Astrocyte of the spinal cord (primary cell): Measurements from ENCODE around the gene GLTPD2.

Experiments
- DNase-seq: peaks from one replicate; pipeline ENCODE4 v3.0.0; 2011; ENCODE audit warnings: low read depth, low spot score
- H3K4me3 ChIP-seq: 2 replicates; pipeline ENCODE4 v1.5.1; 2011; ENCODE audit warnings: low read depth, mild to moderate bottlenecking, low read length, moderate library complexity
- CTCF ChIP-seq: IDR thresholded peaks from 2 replicates; pipeline ENCODE4 v1.5.1; 2012; ENCODE audit warnings: low read depth, mild to moderate bottlenecking, low read length, inconsistent platforms
- in situ Hi-C: cut with HindIII; loops from 2 replicates; pipeline ENCODE4 v1.10.0; 2017; ENCODE audit warnings: low sequenced_read_pairs

The GLTPD2 gene

DNA sequence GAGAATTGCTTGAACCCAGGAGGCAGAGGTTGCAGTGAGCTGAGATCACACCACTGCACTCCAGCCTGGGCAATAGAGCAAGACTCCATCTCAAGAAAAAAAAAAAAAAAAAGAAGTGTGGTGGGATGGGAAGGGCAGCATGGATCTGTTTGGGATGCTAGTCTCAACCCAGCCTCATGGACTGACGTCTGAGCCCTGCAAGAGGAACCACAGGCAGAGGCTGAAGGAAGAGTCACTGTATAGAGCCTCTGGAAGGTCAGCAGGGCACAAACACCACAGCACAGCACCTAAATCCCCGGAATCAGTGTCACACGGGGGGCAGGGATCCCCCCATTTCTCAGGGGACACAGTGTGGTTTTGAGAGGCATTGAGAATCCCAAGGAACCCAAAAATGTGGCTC, 38.2 kb upstream of the GLTPD2 start:
- no peak overlapping the region for H3K4me3 ChIP-seq
- no peak for DNase-seq
- in situ Hi-C loops = no loop called here
- no peak for TF ChIP-seq CTCF

GRCh38 chr17:4751932-4752331, 36.8 kb upstream of the GLTPD2 start:
- in situ Hi-C loops = no loop called here
- no peak for DNase-seq
- no peak overlapping the region for H3K4me3 ChIP-seq
- no peak for TF ChIP-seq CTCF

GRCh38 chr17:4753392-4753791, 35.4 kb upstream of the GLTPD2 start:
- in situ Hi-C loops = no loop called here
- no peak for DNase-seq
- no peak for TF ChIP-seq CTCF
- H3K4me3 ChIP-seq = no peak overlapping the region

DNA sequence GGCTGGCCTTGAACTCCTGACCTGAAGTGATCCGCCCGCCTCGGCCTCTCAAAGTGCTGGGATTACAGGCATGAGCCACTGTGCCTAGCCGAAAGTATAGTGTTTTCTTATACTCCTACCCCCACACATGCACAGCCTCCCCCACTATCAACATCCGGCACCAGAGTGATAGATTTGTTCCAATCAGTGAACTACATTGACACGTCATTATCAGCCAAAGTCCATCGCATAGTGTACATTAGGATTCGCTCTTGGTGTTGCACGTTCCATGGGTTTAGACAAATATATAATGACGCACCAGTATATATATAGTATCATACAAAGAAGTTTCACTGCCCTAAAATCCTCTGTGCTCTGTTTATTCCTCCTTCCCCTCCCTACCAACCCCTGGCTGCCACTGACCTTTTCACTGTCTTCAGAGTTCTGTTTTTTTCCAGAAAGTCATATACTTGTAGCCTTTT, 29.0 kb upstream of the GLTPD2 start:
- H3K4me3 ChIP-seq = no peak overlapping the region
- in situ Hi-C loops = no loop called here
- no peak for TF ChIP-seq CTCF
- no peak for DNase-seq

GRCh38 chr17:4764595-4764994, 24.2 kb upstream of the GLTPD2 start:
- no peak overlapping the region for H3K4me3 ChIP-seq
- no peak for DNase-seq
- TF ChIP-seq CTCF = no peak
- in situ Hi-C loops = no loop called here

DNA sequence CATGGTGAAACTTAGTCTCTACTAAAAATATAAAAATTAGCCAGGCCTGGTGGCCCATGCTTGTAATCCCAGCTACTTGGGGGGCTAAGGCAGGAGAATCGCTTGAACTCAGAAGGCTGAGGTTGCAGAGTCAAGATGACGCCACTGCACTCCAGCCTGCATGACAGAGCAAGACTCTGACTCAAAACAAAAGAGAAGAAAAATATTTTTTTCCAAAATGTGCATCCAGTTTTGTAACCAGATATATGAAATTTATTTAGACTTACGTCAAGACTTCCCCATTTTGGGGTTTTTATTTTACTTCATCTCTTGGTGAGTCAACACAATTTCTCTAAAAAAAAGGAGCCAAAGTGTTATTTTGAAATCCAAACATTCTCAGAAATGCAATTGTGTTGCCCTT, 22.6 kb upstream of the GLTPD2 start:
- no peak overlapping the region for H3K4me3 ChIP-seq
- DNase-seq = no peak
- in situ Hi-C loops = no loop called here
- TF ChIP-seq CTCF = no peak

GRCh38 chr17:4766723-4767122, 22.0 kb upstream of the GLTPD2 start:
- no peak overlapping the region for H3K4me3 ChIP-seq
- no peak for DNase-seq
- TF ChIP-seq CTCF = no peak
- in situ Hi-C loops = no loop called here
